ENCODE measurements around the gene GLCE.
"Not testable (repeated sequence)": the region's sequence is repeated elsewhere in the genome, so short reads cannot be mapped to it uniquely, and the experiment has no call there.

The GLCE gene

DNA sequence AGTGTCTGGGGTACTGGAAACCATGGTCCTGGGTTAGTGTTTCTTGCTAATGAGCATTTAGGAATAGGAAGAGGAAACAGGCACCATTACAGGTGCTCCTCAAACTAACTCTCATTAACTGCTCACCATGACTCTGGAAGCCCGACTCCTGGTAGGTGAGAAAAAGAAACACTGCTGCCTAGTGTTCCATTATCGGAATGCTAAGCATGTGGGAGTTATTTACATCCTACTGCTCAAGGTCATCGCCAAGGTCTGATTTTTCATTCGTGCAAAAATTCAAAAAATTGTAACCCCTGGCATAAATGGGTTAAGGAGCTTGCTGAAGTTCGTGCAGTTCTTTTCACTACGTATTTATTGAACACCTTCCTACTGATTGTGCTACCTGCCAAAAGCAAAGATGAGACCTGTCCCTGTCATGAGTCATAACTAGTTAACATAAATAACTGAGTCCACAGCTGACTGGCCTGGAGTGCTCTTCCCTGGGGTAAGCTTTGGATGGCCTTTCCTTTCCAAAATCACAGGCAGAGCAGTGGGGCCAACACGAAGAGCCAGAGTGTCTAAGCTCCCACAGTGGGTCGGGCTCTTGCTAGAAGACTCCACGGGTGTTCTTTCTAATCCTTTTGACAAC lies 115.6 kb downstream of the GLCE start:
- no peak for DNase-seq

DNA sequence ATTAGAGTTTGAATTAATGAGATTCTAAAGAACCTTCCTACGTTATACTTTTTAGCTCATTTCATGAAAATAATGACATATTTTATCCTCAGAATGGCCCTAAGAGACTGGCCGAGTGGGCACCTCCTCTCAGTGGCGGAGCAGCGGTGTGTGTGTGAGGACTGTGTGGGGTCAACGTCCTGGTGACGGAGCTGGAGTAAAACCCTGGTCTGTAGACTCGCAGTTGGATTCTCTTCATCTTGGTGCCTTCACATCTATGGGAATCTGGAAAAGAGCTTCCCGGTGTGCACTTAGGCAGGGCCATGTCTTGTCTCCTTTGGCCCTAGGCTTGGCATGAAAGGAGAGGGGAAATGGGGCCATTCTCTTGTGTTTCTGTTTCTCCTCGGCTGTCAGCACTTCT lies 116.9 kb downstream of the GLCE start:
- DNase-seq: no peak

DNA sequence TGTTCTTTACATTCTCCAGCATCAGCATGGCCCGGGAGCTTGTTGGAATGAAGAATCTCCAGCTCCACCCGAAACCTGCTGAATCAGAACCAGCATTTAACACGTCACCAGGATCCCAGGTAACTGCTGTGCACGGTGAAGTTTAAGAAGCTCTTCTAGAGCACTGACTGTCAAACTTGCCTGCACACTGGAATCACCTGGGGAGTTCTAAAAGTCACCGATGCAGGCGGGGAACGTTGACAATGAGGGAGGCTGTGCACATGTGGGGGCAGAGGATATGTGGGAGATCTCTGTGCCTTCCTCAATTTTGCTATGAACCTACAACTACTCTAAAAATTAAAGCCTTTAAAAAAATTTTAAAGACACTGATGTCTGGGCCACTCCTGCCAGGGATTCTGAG lies 119.2 kb downstream of the GLCE start:
- no peak for DNase-seq

DNA sequence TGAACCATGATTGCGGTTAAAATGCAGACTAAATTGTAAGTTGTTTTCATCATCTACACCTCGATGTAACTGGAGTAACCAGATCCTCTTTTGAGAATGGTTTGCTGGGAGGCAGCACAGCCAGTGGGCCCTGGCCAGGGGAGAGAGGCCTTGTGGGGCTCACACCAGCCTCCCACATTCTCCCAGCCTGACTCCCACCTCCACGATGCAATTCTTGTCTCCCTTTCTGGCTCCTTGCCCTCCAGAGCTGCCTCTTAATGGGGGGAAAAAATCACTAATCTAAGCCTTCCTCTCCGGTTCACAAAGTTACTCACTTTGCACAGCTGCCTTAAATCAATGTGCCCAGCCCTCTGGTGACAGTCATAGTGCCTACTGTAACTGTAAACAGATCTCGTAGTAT lies 120.3 kb downstream of the GLCE start:
- DNase-seq: no peak

DNA sequence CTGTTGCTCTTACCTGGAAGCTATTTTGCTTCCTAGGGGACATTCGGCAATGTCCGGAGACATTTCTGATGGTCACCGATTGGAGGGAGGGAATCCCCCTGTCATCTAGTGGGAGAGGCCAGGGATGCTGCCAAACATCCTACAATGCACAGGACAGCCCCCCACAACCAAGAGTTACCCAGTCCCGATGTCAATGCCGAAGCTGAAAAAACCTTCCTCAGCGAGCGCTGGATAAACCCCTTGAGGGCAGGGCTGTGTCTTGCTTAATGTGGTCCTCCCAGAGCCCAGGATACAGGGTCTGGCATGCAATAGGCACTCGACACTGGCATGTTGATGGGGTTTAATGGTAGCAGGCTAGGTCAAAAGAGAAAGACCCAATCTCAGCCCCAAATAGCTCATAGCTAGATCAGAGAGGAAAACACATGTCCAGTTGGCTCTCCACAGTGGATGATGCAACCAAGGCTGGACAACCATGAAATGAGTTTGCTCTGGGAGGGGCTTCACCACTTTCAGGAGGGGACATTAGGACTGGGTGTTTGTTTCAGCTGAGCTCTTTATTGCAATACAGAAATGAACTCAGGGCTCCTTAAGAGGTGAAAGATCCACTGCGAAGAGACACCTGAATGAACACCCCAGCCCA lies 121.8 kb downstream of the GLCE start:
- DNase-seq: no peak

DNA sequence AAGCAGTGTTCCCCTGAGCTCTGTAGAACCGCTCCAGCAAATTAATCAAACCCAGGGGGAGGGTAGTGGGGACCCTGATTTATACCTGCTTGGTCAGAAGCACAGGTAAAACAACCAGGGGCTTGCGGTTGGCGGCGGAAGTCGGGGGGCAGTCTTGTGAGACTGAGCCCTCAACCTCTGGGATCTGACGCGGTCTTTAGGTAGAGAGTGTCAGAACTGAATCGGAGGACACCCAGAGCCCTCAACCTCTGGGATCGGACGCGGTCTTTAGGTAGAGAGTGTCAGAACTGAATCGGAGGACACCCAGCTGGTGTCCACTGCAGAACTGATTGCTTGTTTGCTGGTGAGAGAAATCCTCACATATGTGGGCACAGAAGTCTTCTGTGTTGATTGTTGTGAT lies 125.4 kb downstream of the GLCE start:
- DNase-seq: no peak

DNA sequence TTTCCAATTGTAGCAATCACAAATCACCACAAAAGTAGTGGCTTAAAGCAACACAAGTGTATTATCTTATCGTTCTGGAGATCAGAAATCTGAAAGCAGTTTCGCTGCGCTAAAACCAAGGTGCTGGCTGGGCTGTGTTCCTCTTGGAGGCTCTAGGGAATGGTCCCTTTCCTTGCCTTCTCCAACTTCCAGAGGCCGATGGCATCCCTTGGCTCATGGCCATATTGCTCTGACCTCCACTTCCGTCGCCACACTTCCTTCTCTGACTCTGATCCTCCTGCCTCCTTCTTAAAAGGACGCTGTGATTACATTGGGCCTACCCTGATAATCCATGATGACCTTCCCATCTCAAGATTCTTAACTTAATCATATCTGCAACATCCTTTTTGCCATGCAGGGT lies 127.6 kb downstream of the GLCE start:
- no peak for DNase-seq

DNA sequence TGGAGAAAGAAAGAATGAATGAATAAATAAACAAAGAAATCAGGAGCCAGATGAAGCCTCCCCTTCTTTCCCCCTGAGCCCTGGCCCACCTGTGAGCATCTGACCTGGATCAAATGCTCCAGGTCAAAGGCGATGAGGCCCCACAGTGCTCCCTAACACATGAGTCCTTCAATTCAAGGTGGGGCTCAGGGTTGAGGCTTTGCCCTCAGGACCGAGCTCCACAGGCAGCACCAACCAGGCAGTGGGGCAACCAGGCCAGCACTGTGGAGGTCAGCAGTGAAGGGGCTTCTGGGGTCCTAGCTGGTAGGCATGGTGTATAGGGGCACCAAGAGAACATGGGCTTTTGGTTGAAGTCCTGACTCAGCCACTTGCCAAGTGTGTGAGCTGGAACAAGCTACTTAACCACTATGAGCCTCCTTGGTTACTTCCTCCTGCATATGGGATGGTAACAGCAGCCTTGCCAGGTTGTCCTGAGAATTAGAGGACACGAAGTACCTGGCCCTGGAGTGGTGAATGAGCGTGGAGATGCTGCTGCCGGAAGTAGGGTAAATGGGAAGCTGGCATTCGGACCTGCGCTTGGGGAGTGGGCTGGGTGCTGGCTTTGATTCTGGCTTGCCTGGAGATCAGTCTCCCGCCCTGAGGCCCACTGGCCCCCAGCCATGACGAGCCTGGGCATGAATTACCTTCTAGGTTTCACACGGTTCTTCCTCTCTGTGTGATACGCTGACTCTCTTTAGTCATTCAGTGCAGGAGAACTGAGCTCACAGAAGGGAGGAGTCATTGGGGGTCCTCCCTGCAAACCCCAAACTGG lies 128.3 kb downstream of the GLCE start:
- no peak for DNase-seq

DNA sequence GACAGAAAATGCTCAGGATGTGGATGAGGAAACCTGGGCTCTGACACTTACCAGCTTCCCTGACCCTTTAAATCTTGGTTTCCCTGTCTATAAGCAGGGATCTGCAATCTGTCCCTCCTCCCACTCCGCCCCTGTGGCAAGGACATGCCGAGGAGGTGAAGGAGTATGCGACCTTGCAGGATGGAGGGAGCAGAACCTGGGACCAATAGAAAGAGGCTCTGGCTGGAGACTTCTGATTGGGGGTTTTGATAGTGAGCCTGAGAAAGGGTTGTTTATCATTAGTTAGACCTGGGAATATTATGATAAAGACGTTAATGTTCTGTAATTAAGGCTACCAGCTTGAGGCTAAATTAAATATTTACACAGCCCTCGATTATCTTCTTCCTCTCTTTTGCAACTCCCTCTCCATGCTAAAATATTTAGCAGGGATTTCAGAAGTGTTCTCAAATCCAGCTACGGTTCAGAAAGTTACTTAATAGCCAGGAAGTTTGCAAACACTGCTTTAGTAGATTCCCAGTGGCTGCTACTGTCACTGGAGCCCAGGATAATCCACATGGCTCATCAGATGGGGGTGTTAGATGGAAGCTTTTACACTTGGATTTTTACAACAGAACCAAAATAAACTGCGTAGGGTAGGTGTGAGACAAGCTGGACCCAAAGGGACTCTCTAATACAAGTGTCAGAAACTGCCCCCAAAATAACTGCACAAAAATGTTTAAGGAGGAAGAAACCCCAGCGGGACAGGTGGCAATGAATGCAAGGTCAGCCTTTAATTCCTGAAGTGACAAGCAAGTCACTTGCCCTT lies 129.1 kb downstream of the GLCE start:
- no peak for DNase-seq

DNA sequence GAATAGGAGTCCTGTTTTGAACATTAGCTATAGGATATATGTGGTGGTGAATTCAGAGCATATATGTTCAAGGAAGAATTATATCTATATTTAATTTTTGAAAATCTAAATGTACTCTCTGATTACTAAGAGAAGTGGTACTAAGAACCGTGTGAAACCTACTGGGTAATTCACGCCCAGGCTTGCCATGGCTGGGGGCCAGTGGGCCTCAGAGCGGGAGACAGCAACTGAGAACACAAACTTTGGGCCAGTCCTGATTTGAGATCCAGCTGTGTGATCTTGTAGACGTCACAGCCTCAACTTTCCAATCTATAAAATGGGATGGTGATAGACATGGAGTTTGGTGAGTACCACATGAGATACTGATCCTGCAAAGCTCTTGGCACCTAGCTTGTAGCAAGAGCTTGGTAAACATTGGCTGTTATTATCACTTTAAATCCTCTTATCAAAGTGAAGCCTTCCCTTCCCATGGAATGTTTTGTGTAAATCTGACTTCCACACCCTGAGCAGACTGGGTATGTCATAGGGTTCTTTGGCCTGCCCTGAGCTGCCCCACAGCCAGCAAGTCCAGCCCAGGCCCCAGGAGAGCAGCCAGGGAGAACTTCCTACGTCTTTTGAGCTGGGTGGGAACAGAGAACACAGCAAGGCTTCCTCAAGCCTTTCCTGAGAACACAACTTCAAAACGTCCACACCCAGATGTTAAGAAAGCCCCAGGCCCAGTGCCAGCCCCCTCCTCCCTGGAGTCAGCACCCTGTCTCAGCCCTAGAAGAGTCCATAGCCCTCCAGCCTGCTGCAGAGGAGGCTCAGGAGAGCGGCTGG lies 130.1 kb downstream of the GLCE start:
- DNase-seq: no peak

DNA sequence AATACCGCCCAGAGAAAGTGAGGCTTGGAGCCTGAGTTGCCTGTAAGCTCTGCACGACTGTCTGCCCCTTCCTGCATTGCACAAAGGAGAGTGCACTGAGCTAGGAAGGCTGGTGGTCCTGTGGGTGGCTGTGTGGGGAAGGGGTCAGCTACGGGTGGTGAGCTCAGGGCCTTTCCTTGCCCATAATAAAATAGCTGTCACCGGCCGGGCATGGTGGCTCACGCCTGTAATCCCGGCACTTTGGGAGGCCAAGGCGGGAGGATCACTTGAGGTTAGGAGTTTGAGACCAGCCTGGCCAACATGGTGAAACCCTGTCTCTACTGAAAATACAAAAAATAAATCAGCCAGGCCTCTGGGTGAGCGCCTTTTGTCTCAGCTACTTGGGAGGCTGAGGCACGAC lies 131.2 kb downstream of the GLCE start:
- DNase-seq: not testable (repeated sequence)

DNA sequence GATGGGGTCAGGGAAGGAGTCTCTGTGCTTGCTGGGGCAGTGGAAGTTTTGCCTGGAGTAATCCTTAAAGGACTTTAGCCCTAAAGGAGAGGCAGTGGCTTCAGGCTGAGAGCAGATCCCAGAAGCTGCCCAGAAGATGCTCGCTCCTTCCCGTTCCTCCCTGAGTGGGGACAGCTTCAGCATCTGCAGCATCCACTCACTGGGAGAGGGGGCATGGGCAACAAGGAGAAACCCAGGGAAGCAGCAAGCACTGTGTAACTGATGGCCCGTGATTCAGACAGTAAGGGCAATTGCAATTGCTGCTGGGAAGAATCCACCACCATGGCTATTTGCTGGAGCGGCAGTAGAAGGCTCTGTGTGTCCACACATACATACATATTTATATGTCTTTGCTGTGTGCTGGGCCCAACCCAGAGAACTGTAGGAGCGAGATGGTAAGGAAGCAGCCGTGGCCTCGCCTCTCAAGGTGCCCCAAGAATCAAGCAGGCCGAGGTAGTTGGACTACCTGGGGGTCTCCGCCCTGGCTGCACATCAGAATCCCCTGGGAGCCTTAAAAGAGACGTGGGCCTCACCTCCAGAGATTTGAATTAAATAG lies 132.5 kb downstream of the GLCE start:
- no peak for DNase-seq

DNA sequence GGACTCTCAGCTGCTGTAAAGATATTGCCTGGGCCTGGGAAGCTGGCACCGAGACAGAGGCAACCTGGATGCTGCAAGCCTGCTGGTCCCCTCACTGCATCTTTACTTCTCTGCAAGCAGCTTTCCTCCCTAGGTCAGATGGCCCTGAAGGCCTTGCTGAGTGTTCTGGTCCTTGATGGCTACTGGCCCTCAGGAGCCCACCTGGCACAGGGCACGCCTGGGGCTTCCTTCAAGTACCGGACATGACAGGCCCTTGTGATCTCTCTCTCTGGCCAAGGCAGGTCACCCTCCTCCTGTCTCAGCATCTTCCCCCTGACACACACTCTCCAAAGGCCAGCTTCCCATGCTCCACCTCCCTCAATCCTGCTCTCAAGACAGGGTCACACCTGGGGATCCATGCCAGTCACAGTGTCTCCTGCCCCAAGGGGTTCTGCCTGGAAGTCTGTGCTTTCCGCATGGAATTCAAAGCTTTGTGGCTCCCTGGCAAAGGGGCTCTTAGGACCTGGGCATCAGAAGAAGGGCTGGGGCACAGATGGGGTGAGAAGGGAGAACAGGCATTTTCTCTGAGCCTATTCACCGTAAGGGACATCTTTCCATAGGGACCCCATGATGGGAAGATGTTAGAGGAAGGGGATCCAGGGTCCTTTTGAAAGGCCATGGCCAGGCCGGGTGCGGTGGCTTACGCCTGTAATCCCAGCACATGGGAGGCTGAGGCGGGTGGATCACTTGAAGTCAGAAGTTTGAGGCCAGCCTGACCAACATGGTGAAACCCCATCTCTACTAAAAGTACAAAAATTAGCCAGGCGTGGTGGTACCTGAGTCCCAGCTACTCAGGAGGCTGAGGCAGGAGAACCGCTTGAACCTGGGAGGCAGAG lies 133.5 kb downstream of the GLCE start:
- no peak for DNase-seq

DNA sequence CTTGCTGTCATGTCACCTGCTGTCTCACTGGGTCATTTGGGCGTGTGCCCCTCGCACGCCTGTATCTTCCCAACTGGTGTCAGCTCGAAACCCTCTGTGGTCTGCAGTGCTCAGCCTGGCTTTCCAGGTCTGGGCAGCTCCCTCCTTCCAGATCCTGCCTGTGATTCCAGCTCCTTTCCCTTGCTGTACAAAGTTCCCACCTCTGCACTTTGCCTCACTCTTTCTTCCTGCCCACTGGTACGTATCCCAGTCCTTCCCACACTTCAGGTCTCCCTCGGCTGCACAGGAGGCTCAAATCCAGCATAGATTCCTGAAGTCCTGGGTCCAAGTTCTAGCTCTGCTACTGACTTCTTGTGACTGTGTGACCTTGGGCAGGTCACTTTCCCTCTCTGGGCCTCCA lies 136.2 kb downstream of the GLCE start:
- DNase-seq: no peak

DNA sequence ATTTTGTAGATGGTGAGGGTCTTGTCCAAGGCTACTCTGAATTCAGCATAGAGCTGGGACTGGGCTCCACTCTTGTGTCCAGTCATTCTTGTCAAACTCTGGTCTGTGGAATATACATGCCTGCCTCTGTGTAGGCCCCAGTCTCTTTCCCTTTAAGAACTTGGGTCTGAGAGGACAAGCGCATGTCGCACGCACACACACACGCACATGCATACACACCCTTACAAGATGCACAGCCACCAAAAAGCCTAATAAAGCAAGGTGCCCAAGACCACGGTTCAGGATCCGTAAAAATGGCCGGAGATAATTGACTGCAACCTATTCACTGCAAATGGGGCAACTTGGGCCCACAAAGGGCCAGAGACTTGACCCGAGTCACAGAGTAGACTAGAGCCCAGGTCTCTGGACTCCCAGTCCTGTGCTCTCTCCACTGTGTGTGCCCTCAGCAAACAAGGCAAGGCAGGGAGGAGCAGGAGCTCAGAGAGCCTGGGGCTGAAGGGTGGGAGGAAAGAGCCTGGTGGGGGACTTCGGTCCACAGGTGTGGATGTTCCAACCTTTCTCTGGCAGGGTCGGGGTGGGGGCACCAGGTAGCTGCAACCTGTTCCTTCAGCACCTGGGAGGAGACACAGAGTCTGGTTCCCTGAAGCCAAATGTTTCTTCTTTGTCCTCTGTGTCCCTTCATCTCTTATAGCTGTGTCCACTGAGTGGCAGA lies 137.4 kb downstream of the GLCE start:
- DNase-seq: no peak

DNA sequence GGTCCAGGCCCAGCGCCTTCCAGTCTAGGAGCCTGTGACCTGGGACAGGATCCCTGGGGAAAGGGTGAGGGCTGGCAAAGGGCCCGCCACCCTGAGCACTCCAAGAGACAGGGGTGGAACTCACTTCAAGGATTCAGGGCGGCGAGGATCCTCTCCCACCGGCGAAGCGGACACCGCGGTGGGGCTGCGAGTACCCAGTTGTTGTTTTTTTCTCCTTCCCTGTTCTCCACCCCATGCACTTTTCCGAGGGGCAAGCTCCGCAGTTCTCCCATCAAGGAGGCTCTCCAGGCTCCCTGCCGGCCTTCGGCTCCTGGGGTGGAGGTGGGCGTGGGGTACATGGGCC lies 137.9 kb downstream of the GLCE start:
- no peak for DNase-seq

DNA sequence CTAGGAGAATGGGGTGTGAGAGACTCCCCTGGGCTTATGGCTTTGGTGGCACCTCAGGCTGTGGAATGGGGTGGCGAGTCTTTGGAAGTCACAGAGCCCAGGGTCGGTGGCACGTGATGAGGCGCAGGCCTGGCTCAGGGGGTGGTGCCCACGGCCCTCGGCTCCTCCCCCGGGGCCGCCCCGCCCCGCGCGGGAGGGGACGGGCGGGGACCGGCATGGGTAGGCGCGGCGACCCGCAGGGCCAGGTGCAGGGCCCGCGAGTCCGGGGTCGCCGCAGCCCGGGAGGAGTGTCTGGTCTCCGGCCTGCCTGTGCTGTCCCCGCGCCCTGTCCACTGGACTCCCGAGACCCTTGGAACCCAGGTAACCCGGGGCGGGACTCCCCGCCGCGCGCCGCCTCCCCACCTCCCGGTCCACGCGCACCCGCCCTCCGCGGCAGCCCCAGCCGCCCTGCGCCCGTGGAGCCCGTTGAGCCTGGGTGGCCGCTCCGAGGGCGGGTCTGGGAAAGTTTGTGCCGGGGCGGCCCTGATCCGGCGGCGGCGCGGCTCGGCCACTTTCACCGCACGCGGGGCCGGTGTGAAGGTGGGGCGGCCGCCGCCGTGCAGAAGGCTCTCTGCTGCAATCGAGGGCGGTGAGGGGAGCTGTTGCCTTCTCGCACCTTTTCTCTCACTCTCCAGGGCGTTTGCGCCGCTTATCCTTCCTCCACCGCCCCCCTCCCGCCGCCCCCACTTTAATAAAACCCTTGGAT lies 138.4 kb downstream of the GLCE start, which contains the start of gene PAQR5:
Gene PAQR5 (plus strand): TSS at position 216 of the 745 bp plus-strand sequence. CDS start 61,169 bp downstream, outside the sequence.
- peak in 1 of 2 experiments; percentile 12 for DNase-seq

DNA sequence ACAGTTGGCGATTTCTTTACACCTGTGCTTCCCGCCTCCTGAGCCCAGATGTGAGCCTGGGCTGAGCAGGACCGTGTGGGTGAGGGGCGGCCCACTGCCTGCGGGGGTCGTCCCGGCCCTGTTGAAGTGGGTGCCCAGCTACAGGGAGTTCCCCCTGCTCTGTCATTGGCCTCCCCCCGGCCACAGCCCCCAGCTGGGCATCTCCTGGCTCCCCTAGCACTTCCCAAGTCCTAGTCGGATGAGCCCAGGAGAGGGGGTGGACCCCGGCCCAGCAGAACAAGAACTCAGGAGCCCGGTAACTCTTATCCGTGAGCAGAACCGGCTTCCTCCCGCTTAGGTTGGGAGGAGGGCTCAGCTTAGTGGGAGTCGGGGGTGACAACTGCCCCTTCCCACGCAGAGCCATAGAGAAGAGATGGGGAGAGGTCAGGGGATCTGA lies 139.0 kb downstream of the GLCE start:
- no peak for DNase-seq

DNA sequence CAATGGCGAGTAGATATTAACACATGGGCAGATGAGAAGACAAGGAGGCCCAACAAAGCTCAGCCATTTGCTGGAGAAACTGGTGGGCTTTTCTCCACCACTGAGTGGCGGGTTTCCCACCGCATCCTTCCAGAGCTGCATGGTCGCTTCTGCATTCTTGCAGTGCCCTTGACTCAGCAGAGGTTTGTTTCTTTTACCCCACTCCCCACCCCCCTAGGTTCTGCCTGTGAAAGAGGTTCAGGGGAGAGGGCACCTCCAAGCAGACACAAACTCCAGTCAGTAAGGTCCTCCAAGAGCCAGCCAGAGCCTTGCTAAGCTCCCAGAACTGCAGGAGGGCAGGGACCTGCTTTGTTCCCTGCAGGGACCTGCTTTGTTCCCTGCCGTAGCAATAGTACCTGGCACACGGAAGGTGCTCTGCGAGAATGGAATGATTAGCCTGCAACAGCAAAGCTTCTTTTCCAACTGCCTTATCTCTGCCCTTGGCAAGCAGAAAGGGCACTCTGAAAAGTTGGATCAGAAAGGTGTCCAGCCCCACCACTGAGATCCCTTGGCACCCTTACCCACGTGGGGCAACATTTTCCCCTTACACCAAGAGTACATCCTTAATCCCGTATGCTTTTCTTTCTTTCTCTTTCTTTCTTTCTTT lies 139.6 kb downstream of the GLCE start:
- no peak for DNase-seq

All from NCI-H446 (cell line).